Chondrocyte (in vitro differentiated cells): ENCODE data around the gene ALG14. TPM values are rescaled to one million over a fixed set of nuclear protein-coding genes. Genes with fewer than 3 reads are reported as not detected.
A peak's percentile ranks its signal among the peaks of the same experiment; 100 is the strongest.

Source experiments
- DNase-seq: peaks from one replicate; pipeline ENCODE4 v3.0.0; 2021; ENCODE audit warnings: mixed read lengths, low spot score
- H3K27ac Mint-ChIP-seq: one replicate; pipeline ENCODE4 v1.8.0; 2021; ENCODE audit warnings: mild to moderate bottlenecking, moderate library complexity, mixed read lengths; ENCODE audit not compliant: unreplicated experiment
- H3K27me3 Mint-ChIP-seq: 2 replicates; pipeline ENCODE4 v1.8.0; 2021; ENCODE audit warnings: low read depth, mixed read lengths
- H3K36me3 Mint-ChIP-seq: 2 replicates; pipeline ENCODE4 v1.8.0; 2021; ENCODE audit warnings: low read depth, mixed read lengths
- H3K4me1 Mint-ChIP-seq: 2 replicates; pipeline ENCODE4 v1.8.0; 2021; ENCODE audit warnings: low read depth, mild to moderate bottlenecking, mixed read lengths
- H3K4me3 Mint-ChIP-seq: one replicate; pipeline ENCODE4 v1.8.0; 2021; ENCODE audit warnings: mild to moderate bottlenecking, moderate library complexity, mixed read lengths; ENCODE audit not compliant: unreplicated experiment
- H3K9me3 Mint-ChIP-seq: 2 replicates; pipeline ENCODE4 v1.8.0; 2021; ENCODE audit warnings: low read depth, mixed read lengths
- CTCF ChIP-seq: fragments of 200-600 bp; sonication (generic); IDR thresholded peaks from 2 replicates; pipeline ENCODE4 v1.5.0; 2021; ENCODE audit warnings: antibody characterized with exemption, mild to moderate bottlenecking, moderate library complexity
- total RNA-seq: library from RNA; stranded (reverse); gene quantifications from 3 replicates; pipeline ENCODE4 v1.2.1, GENCODE V29; 2021

ALG14 gene
- total RNA-seq, 1 donor from 2014 or later = 3.8 TPM

- Mint-ChIP-seq H3K27me3 (no peaks in the 10 kb centered on the region), H3K4me3 (no peak overlapping the region), H3K36me3 (no peaks in the 10 kb centered on the region), H3K27ac (no peak overlapping the region), H3K4me1 (peaks cover 9% of the 10 kb centered on the region), H3K9me3 (no peaks in the 10 kb centered on the region)
- no peak for TF ChIP-seq CTCF
- no peak for DNase-seq
These were observed 120.2 kb downstream of the ALG14 start for GRCh38 chr1:94952539-94952938.

DNA sequence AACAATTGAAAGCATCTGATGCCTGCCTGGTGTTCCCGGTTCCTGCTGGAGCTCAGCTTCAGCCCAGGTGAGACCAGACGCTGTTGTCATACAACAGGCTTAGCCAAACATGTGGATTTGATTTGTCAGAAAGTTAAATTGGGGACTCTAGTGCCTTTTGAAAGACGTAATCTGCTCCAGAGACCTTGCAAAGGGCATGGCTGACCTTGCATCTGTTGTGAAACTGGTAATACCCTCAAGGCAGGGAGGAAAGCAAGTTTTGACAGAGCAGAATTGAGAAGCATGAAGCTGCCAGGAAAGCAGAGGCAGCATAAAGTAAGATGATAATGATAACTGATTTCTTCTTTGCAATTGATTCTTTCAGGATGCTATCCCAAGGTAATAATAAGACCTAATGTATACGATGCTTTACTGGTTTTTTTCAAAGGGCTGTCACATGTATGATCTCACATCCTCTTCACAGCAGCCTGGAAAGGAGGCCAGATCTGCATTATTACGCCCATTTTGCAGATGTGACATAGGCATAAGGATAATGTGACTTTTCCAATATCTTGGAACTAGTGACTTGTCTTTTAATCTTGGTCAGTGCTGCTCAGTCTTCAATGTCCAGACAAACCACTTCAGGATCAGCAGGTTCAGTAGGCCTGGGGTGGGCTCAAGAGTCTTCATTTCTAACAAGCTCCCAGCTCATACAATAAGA is 121.1 kb downstream of the ALG14 start:
- DNase-seq = no peak
- no peaks in the 10 kb centered on the region for H3K27me3 Mint-ChIP-seq
- H3K9me3 Mint-ChIP-seq = no peaks in the 10 kb centered on the region
- peaks cover 13% of the 10 kb centered on the region for H3K4me1 Mint-ChIP-seq
- H3K4me3 Mint-ChIP-seq = no peak overlapping the region
- no peaks in the 10 kb centered on the region for H3K36me3 Mint-ChIP-seq
- H3K27ac Mint-ChIP-seq = no peak overlapping the region
- TF ChIP-seq CTCF = no peak

DNA sequence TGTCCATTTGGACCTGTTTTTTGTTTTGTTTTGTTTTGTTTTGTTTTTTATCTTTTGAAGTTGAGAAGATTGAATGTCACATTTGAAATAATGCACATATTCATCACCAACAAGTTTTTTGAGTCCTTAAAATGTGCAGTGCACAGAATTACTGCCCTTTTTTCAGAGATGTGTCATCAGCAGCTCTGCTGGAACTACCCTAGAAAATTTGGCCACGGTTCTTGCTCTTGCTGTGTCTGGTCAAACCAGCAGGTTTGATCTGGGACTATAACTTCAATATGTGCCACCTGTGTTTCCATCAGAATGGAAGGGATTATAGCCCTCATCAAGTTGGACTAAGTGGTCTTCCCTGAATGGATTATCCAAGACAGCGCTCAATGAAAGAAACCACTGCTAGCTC is 121.7 kb downstream of the ALG14 start:
- no peaks in the 10 kb centered on the region for H3K9me3 Mint-ChIP-seq
- no peak overlapping the region for H3K27ac Mint-ChIP-seq
- H3K27me3 Mint-ChIP-seq = no peaks in the 10 kb centered on the region
- H3K4me1 Mint-ChIP-seq = peaks cover 13% of the 10 kb centered on the region
- H3K36me3 Mint-ChIP-seq = no peaks in the 10 kb centered on the region
- DNase-seq = no peak
- TF ChIP-seq CTCF = no peak
- H3K4me3 Mint-ChIP-seq = no peak overlapping the region

- H3K27ac Mint-ChIP-seq = no peak overlapping the region
- no peak overlapping the region for H3K4me3 Mint-ChIP-seq
- TF ChIP-seq CTCF = no peak
- H3K4me1 Mint-ChIP-seq = peaks cover 13% of the 10 kb centered on the region
- no peaks in the 10 kb centered on the region for H3K9me3 Mint-ChIP-seq
- H3K27me3 Mint-ChIP-seq = no peaks in the 10 kb centered on the region
- no peaks in the 10 kb centered on the region for H3K36me3 Mint-ChIP-seq
- no peak for DNase-seq
These were observed 122.8 kb downstream of the ALG14 start for GRCh38 chr1:94949681-94950661.

DNA sequence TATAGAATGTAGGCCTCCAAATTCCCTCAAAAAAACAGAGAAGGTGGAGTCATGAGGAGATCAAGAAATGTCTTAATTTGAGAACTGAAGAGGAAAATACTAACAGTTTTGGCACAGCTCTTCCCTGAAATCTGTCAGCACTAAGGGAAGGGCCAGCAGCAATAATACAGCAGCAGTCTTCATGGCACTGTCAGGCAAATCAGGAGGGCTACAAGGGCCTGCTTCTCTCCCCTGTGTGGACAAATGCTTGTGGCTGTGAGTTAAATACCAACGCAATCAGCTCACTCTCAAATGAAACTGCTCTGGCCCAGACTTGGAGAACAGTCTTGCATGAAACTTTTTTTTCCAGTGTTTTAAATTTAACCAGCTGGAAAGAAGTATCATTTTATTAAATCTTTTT is 125.3 kb downstream of the ALG14 start:
- no peaks in the 10 kb centered on the region for H3K9me3 Mint-ChIP-seq
- H3K4me3 Mint-ChIP-seq = no peak overlapping the region
- TF ChIP-seq CTCF = no peak
- no peak for DNase-seq
- peaks cover 6% of the 10 kb centered on the region for H3K4me1 Mint-ChIP-seq
- no peaks in the 10 kb centered on the region for H3K36me3 Mint-ChIP-seq
- H3K27ac Mint-ChIP-seq = peak overlapping the region; percentile 4
- no peaks in the 10 kb centered on the region for H3K27me3 Mint-ChIP-seq
